Bronchial smooth muscle cell (primary cell): ENCODE data around the gene PALS1. TPM values are rescaled to one million over a fixed set of nuclear protein-coding genes. Genes with fewer than 3 reads are reported as not detected.

Source experiments
- total RNA-seq: library from RNA; depleted of rRNA; stranded (reverse); fragments of >200 nt; gene quantifications from 2 replicates; pipeline ENCODE4 v1.2.1, GENCODE V29; 2014

Gene PALS1
- total RNA-seq, result 16.8 and 29.8 TPM in 2 replicates

GRCh38 chr14:67241411-67242167 is at the start of gene PALS1:
Gene PALS1, plus strand, starts transcription at chr14:67241435. Its CDS starts 37,736 bp downstream, at chr14:67279171.

Other genes starting within 250 kb of the PALS1 start
- not detected in 2 replicates for gene GARIN2, start 52.0 kb upstream of the PALS1 start, total RNA-seq
- 69.3 and 119 TPM in 2 replicates for gene ATP6V1D, start 118.4 kb downstream of the PALS1 start, total RNA-seq
- gene EIF2S1, start 118.9 kb downstream of the PALS1 start, total RNA-seq, result 165 and 201 TPM in 2 replicates
- 2.6 and 6.5 TPM in 2 replicates for gene PLEK2, start 170.7 kb downstream of the PALS1 start, total RNA-seq
- gene TMEM229B, start 247.3 kb downstream of the PALS1 start, total RNA-seq, result 0.32 and 0.60 TPM in 2 replicates